ENCODE measurements around the gene TMEM179.
"Not testable (repeated sequence)": the region's sequence is repeated elsewhere in the genome, so short reads cannot be mapped to it uniquely, and the experiment has no call there.

Gene TMEM179

DNA sequence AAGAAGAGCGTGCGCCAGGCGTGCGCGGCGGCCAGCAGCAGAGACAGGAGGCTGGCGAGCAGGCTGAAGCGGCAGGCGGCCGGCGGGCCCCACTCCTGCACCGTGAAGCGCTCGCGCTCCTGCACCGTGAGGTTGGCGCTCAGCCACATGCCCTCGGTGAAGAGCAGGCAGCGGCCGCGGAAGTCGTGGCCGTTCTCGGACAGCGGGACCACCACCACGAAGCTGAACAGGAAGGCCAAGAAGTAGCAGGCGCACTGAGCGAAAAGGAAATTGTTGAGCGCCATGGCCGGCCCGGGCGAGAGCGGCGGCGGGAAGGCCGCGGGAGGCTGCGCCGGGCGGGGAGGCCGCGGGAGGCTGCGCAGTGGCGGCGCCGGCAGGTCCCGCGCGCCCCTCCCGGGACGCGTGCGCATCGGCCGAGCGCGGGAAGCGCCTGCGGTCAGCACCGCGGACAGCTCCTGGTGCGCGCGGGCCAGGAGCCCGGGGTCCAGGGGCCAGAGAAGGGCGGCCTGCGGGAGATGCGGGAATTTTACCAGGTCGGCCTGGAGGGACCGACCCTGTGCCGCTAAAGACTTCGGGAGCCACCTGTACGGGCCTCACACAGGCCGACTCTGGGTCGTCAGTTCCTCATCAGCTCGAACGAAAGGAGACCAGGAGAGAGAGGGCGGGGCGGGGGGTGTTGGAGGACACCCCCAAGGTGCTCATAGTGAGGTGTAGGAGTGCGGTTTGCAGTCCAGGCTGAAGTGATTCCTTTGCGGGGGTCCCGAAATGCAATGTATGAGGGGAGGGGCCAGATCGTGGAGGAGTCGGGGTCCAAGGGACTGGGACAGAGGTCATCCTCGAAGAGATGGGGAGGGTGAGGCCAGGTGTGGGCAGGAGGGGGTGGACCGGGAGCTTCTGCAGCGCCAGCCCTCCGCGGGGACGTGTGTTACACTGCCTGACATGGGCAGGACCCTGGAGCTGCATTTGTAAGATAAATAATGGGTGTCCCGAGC, at the start of gene TMEM179:
TSS of gene TMEM179 (minus strand) at position 315 of the 992 bp plus-strand sequence. CDS start at position 284, 31 bp downstream.
- no peak for DNase-seq (ENCODE audit: low spot score)

- DNase-seq (ENCODE audit: low spot score): no peak
Observed at GRCh38 chr14:104654119-104654518, 49.5 kb upstream of the TMEM179 start.

- not testable (repeated sequence) for DNase-seq (ENCODE audit: low spot score)
Observed at GRCh38 chr14:104653130-104653920, 48.8 kb upstream of the TMEM179 start.

GRCh38 chr14:104652386-104652785, 47.8 kb upstream of the TMEM179 start:
- DNase-seq (ENCODE audit: low spot score): no peak

DNA sequence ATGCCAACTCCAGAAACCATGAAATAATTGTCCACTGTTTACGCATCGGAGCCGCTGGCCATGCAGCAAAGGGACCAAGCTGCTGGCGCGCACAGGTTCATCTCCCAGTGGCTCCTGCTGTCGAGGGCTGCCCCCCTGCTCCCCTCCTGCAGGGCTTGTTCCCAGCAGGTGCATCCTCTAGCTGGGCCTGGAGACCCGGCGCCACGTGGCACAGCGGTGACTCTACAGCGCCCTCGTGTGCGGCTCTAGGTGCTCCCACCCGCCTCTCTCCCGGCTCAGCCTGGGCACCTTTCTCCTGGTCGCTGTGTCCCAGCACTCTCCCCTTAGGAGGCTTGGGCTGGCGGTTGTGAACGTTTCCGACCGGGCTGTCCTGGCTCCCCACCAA, 47.3 kb upstream of the TMEM179 start:
- DNase-seq (ENCODE audit: low spot score): no peak

DNA sequence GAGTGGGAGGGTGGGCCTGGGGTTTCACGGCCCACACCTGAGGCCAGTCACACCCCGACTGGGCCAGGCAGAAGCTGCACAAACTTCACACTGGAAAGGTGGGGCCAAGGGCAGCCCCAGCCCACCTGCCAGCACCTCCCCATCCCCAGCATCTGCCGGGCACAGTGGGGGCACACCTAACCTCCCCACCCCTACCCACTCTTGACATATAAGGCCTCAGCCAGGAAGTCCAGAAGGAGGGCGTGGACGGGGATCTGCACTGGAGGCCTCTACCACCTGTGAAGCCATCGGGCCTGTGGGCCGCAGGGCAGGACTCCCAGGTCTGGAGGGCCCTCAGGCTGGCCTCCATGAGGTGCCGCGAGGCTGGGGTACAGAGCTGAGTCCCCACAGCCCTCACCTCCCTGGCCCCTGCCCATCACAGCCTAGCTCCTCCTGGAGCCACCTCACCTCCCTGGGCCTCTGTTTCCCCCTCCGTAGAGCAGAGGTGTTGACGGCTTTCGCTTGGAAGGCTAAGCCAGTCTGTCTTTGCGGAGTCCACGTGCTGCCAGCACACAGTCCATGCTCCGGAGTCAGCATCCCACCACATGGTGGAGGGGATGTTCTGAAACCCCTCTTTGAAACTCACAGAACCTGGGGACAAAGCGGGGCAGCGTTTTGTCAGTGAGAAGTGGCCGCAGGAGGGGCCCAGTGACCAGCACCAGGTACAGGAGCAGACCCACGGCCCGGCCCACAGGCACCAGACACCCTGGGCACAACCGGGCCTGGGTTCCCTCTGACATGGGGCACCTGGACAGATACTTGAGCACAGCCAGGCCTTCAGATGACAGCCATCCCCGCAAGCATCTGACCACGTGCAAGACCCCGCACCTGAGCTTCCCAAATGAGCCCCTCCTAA, 46.7 kb upstream of the TMEM179 start:
- no peak for DNase-seq (ENCODE audit: low spot score)

DNA sequence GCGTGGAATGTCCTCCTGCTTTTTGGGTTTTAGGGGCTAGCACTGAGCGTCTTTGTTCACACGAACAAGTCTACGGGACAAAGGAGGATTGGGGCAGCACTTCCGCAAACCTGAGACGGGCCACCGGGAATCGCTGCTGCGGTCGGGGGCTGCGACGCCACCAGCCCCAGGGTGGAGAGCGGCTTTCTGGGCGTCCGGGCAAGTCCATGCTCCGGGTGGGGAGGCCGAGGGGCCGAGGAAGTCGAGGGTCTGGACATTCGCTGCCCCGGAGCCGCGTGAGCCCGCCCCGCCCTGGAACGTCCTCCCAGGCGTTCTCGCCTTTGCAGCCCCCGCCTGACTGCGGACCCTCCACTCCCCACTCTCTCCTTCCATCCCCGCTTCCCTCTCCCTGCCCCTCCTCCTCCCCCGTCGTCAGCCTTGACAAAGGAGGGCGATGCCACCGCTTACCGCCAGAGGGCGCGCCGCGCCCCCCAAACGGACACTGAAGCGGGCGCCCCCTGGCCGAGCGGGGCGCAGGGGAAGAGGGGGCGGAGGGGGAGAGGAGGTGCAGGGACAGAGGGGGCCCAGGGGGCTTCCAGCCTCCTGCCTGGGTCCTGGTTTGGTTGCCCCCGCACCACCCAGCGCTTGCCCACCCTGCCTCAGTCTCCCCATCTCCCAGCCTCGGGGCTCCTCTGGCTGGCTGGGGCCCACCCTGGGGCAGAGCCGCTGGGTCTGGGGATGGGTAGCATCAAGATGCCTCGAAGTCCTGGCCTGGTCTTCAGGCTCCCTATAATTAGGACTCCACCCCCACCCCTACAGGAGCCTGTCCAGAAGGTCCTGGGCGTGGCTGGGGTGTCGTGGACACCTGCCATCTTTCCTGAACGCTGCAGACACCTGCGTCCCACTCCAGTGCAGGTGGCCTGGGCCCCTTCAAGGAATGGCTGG, 45.7 kb upstream of the TMEM179 start:
- DNase-seq (ENCODE audit: low spot score): no peak

DNA sequence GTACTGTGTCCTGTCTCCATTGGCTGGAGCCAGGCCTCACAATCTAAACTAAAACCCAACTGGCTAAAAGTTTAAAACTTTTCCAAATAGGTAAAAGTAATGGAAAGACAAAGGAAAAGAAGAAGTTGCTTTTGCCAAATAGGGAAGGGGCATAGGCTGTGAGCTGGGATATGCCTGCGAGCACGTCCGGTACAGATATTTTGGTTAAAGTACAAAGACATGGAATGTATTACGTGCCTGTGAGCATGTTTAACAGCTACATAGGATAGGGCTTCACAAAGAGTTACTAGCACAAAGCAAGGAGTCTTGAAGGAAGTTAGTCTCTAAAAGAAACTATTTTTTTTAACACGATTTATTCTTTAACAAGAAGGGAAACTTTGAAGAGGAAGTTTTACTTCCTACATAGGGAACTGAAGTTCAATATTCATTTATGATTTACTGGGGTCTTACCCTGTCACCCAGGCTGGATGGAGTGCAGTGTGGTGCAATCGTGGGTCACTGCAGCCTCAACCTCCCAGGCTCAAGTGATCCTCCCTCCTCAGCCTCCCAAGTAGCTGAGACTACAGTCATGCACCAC, 43.0 kb upstream of the TMEM179 start:
- DNase-seq (ENCODE audit: low spot score): no peak

GRCh38 chr14:104644656-104645378, 40.2 kb upstream of the TMEM179 start:
- DNase-seq (ENCODE audit: low spot score): no peak

GRCh38 chr14:104644091-104644635, 39.6 kb upstream of the TMEM179 start:
- no peak for DNase-seq (ENCODE audit: low spot score)

GRCh38 chr14:104643306-104643705, 38.7 kb upstream of the TMEM179 start:
- DNase-seq (ENCODE audit: low spot score): no peak

DNA sequence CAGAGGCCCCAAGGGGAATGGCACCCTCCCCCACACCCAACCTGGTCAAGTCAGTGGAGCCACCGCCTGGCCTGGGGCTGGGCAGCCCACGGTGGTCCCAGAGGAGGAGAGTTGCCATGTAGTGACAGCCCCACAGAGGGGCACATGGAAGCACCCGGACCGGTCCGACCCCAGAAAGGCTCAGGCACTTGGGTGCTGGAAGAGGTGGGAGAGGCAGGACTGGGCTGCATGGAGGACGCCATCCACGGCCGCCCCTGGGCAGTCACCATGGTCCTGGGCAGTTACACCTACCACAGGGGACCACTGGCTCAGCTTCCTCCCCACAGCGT, 37.9 kb upstream of the TMEM179 start:
- DNase-seq (ENCODE audit: low spot score): no peak

- no peak for DNase-seq (ENCODE audit: low spot score)
Observed at GRCh38 chr14:104641753-104642539, 37.4 kb upstream of the TMEM179 start.

GRCh38 chr14:104640681-104641080, 36.1 kb upstream of the TMEM179 start:
- DNase-seq (ENCODE audit: low spot score): no peak

DNA sequence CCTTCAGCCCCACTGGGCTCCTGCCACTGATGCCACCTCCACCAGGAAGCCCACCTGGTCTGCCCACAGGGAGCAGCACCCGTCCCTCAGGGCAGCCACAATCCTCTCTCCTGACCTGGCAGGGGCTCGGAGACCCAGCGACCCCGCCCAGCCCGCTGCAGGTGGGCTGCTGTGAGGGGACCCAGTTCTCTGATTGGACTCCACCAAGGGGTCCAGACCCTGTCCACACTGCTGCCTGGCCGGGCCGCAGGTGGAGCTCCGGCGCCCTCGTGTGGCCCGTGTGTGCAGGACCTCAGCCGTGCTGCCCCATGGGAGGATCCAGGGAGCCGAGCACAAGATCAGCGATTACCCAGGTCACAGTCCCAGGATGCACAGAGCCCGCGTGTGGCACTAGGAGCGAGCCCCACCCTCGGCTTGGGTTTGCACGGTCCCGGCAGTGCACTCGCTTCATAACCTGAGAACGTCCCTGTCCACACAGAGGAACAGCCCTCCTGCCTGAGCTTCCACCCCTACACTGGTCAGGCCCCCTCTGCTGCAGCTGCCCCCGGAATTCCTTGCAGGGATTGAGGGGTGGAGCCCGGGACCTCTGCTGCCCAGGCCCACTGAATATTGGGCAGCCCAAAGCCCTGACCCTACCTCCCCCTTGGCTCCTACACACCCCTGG, 35.4 kb upstream of the TMEM179 start:
- peak; percentile 60 for DNase-seq (ENCODE audit: low spot score)

- DNase-seq (ENCODE audit: low spot score): no peak
Observed at GRCh38 chr14:104639471-104639870, 34.9 kb upstream of the TMEM179 start.

DNA sequence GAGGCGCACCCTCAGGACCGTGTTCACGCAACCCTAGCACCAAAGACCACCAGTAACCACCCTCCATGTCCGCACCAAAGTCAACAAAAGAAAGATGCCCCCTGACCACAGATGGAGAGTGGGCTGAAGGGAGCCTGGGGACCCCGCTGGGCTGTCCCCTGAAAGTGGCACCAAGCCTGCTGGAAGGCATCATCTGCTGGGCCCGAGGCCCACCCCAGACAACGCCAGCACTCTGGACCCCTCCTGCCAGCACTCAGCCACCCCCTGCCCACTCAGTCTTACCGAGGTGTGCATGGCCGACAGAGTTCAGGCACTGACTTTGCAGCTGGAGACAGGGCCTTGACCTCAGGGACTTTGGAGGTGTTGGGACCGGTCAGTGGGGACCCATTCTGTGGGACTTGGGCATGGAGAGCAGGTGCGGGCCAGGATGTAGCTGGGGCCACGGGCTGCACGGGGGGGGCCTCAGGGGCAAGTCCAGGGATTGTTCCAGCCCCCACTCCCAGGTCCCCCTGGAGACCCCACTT, 34.4 kb upstream of the TMEM179 start:
- no peak for DNase-seq (ENCODE audit: low spot score)

DNA sequence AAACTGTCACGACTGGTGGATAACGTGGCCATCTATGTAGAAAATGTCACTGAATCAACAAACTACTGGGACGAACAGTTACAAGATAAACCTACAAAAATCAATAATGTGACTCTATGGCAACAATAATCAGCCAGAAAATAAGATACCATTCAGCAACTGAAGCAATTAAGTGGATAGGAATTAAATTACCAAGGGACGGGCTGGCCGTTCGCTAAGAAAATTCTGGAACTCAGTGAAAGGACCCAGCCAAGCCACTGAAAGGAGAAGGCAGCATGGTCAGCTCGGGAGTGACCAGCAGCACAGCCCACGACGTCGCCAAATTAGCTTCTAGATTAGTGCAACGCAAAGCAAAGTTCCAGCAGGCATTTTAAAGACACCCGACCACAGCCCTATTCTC, 33.6 kb upstream of the TMEM179 start:
- no peak for DNase-seq (ENCODE audit: low spot score)

Data from LoVo (cell line).